GM18870 (cell line): Measurements from ENCODE around the gene PDZD2.

Experiments used
- ATAC-seq: cut with Tn5 transposase; IDR thresholded peaks from one replicate; pipeline ENCODE4 v1.9.1; 2021; ENCODE audit warnings: moderate library complexity; ENCODE audit not compliant: unreplicated experiment

The PDZD2 gene

GRCh38 chr5:31860726-31861433, 221.9 kb downstream of the PDZD2 start:
- no peak for ATAC-seq

- ATAC-seq: no peak
Observed at GRCh38 chr5:31861601-31862000, 222.7 kb downstream of the PDZD2 start.

- no peak for ATAC-seq
Observed at GRCh38 chr5:31863991-31864411, 225.1 kb downstream of the PDZD2 start.

GRCh38 chr5:31866166-31866565, 227.2 kb downstream of the PDZD2 start:
- ATAC-seq: no peak

GRCh38 chr5:31867219-31867618, 228.3 kb downstream of the PDZD2 start:
- ATAC-seq: no peak

- ATAC-seq: no peak
Observed at GRCh38 chr5:31880449-31880848, 241.5 kb downstream of the PDZD2 start.

- ATAC-seq: no peak
Observed at GRCh38 chr5:31884896-31885295, 246.0 kb downstream of the PDZD2 start.

GRCh38 chr5:31886206-31886605, 247.3 kb downstream of the PDZD2 start:
- no peak for ATAC-seq

GRCh38 chr5:31887556-31887955, 248.6 kb downstream of the PDZD2 start:
- no peak for ATAC-seq

- ATAC-seq: no peak
Observed at GRCh38 chr5:31888564-31888963, 249.6 kb downstream of the PDZD2 start.

GRCh38 chr5:31889001-31889561, 250.2 kb downstream of the PDZD2 start:
- no peak for ATAC-seq

- ATAC-seq: no peak
Observed at GRCh38 chr5:31890046-31890445, 251.1 kb downstream of the PDZD2 start.

- ATAC-seq: no peak
Observed at GRCh38 chr5:31894141-31894540, 255.2 kb downstream of the PDZD2 start.

GRCh38 chr5:31895199-31895820, 256.4 kb downstream of the PDZD2 start:
- no peak for ATAC-seq

GRCh38 chr5:31898036-31898632, 259.2 kb downstream of the PDZD2 start:
- ATAC-seq: no peak

- no peak for ATAC-seq
Observed at GRCh38 chr5:31900296-31900865, 261.4 kb downstream of the PDZD2 start.

GRCh38 chr5:31901807-31902530, 263.0 kb downstream of the PDZD2 start:
- no peak for ATAC-seq

- ATAC-seq: no peak
Observed at GRCh38 chr5:31908396-31908795, 269.5 kb downstream of the PDZD2 start.

GRCh38 chr5:31909073-31909472, 270.1 kb downstream of the PDZD2 start:
- ATAC-seq: no peak

- ATAC-seq: no peak
Observed at GRCh38 chr5:31911291-31912265, 272.6 kb downstream of the PDZD2 start.
